ENCODE data around the gene UGT1A9.

UGT1A9 gene

GRCh38 chr2:233817361-233817911, 145.7 kb downstream of the UGT1A9 start:
- no peak for DNase-seq (ENCODE audit: low read depth in 2 of 2)

DNA sequence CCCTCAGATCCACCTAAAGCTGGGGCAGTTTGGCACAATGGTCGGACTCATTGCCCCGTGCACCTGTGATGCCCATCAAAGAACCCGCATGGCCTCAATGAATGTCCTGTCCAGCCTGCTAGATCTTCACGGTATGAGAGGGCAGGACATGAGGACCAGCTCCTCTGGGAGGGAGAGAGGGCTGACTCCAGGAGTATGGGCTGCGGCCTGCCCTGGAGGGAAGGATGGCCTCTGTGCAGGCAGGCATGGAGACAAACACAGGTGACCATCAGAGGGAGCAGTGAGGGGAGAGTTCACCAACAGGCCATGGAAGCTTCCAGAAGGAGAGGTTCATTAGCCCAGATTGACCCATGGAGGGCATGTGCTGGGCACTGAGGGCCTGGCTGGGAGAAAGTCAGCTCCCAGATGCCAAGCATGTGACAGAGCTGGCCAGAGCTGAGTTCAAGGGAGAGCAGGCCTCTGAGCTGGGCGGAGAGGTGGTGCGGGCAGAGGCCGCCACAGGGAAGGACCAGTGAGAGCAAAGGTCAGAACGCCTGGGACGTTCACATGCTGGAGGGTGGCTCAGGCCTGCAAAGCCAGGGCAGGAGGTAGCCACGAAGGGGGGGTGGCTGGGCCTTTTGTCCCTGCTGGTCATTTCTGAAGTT, 146.4 kb downstream of the UGT1A9 start:
- DNase-seq (ENCODE audit: low read depth in 2 of 2), result no peak

GRCh38 chr2:233818639-233819621, 147.2 kb downstream of the UGT1A9 start:
- no peak for DNase-seq (ENCODE audit: low read depth in 2 of 2)

DNA sequence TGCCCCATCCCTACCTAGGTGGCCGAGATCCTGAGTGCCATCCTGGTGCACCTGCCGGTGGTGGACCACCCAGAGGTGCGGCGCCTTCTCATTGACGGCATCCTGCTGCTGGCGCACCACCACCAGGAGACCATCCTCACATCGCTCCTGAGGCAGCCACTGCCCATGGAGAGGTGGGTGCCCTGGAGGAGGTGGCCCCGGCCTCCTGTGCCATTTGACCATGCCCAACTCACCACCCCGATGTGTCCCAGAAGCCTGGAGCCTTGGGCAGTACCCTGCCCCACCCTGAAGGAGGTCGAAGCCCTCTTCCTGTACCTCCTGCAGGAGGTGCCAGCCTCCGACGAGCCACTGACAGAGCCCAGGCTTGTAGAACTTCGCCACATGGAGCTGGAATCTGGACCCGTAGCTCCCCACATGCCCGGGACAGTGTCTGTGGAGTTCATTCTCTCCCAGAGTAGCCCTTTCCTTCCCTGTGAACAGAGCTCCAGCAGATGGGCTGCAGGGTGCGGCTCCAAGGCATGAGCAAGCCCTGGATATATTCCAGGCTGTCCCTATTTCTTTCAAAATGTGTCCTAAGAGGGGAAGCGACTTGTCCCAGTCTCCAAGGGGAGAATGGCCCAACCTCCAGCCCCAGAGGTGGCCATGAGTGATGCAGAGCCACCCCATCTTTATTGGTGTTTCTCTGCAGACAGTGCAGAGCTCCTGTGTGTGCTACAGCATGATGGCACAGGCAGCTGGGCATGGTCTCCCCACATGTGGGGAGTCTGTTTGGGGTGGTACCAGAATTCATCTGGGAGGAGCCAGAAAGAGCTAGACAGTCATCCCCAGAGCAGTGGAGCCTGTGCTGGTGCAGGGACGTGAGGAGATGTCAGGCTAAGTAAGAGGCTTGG, 148.4 kb downstream of the UGT1A9 start:
- DNase-seq (ENCODE audit: low read depth in 2 of 2), result no peak

GRCh38 chr2:233820774-233821105, 149.0 kb downstream of the UGT1A9 start:
- no peak for DNase-seq (ENCODE audit: low read depth in 2 of 2)

DNA sequence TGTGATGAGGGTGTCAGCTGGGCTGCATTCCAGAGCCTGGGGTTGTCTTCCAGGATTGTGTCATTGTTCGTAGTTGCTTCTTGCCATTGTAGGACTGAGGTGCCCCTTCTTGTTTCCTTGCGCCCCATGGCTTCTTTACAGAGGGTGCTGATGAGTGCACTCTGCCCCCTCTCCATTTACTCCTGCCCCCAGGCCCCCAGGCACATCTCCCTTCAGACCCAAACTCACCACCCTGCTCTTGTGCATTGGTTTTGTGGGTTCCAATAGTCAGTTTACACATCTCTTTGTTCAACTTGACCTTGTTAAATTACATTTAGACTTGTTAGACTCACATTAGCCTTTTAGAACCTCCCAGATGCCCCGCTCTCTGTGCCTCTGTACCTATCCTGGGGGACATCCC, 149.5 kb downstream of the UGT1A9 start:
- DNase-seq (ENCODE audit: low read depth in 2 of 2), result no peak

DNA sequence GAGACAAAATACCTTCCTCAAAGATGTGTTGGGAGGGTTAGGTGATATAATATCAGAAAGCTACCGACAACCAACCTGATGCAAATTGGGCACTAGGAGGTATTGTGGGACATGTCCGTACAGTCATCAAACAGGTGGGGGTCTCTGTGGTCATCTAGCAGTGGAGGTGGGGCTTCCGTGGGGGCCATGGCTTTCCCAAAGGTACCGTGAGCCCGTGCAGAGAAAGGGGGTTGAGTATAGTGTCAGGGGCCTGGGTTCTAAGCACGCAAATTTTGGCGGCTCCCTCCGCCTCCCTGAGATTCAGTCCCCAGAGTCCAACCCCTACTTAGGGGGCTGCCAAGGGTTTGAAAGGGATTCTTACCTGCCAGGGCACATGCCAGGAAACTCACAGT, 150.0 kb downstream of the UGT1A9 start:
- DNase-seq (ENCODE audit: low read depth in 2 of 2), result no peak

GRCh38 chr2:233822101-233822771, 150.5 kb downstream of the UGT1A9 start:
- no peak for DNase-seq (ENCODE audit: low read depth in 2 of 2)

Measured in stimulated activated CD8-positive, alpha-beta memory T cell treated with anti-CD3 and anti-CD28 coated beads, Interleukin-2, amount 100 ng/mL, for 1 hour (primary cell).